Ammon's horn (tissue), 1 donor: Measurements from ENCODE around the gene BBS9.
"Not testable (repeated sequence)": the region's sequence is repeated elsewhere in the genome, so short reads cannot be mapped to it uniquely, and the experiment has no call there.

Source experiments
- DNase-seq: peaks from one replicate; pipeline ENCODE4 v3.0.0-alpha.2; 2016; ENCODE audit warnings: low spot score

Gene BBS9

DNA sequence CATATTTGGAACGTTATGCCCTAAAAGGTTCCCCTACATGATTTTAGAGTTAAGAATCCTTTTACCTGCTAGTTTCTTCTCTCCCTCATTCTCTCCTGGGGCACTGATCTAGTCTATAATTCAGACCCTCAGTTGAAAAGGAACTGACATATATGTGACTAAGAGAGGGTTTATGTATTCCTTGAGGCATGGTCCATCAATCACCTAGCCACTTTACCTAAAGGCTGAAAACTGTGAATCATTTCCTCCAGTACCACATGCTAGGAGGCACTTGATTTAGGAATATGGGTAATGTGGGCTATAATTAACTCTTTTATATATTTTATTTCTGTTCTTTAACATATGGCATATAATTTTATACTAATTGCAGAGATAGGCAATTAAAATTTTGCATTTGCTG, 303.5 kb downstream of the BBS9 start:
- no peak for DNase-seq

DNA sequence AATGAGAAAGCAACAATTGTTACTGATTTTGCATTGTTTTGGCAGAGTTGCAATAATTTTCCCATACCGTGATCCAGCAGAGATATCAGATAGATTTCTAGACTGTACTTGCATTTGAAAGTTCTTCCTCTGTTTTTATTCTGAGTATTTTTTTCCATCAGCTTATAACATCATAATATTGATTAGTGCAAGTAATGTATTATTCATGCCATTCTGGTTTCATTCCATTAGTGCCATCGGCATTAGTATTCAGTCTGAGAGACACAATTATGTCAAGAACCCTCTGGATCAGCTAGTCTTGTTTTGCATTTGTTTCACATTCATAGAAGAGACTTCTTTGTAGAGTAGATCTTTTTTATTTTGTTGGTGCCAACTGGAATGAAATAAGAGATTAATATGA, 304.0 kb downstream of the BBS9 start:
- no peak for DNase-seq

DNA sequence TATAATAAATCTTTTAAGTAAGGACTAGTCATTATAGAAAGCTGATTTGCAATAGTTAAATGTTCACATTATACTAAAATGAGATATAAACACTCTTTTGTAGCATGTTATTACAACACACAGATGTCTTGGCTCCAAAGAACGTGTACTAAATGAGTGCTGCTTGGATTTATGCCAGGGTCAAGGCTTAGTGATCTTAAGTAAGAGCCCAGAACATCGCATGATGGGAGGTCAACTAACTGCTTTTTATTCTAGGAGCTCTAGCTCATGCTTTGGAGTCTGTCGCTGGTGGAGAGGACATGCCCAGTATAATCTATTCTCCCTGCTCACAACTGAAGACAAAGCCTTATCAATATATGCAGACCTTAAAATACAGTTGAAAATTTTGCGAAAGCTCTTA, 315.1 kb downstream of the BBS9 start:
- DNase-seq: no peak

DNA sequence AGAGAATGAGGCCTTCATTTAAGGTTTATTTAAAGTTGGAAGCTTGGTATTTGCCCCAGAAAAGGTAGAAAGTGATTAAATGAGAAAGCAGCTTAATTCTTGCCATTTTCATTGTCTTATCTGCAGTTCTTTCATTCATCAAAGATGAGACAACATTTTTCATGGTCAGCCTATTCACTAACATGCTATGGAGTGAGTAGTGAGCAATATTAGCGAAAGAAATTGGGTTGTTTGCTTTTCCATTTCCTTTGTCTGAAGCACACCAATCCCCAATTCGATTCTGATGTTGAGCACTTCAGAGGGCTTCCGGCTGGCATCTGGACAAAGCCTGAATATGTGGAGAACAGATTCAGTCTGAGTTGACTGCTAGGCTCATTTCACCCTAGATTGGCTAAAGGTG, 317.2 kb downstream of the BBS9 start:
- DNase-seq: no peak

DNA sequence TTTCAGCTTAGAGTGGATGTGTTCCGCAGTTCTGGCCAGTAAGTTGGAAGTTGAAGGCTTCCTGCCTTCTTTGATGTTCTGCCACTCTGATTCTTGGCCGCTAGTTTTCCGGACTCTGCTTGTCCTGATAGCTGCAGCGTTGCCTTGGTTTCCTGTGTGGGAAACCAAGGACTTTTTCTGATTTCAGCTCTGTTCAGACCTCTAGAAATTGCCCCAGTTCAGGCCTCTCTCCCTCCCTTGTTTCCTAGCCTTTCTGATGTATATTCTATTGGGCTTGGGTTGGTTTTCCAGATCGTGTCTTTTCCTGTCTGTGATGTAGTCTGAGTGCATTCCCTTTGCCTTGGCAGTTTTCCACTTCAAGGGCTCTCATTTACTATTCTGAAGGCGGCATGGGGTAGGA, 318.7 kb downstream of the BBS9 start:
- peak; percentile 38 for DNase-seq

DNA sequence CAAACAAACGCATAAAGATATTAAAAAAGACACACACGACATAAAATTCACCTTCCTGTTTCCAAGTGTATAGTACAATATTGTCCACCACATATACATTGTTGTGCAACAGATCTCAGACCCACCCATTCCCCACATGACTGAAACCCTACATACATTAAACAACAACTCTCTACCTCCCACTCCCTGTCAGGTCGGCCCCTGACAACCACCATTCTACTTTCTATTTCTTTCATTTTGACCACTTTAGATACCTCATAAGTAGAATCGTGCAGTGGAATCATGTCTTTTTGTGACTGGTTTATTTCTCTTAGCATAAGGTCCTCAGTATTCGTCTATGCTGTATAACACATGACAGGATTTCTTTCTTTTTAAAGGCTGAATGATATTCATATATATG, 320.5 kb downstream of the BBS9 start:
- no peak for DNase-seq

DNA sequence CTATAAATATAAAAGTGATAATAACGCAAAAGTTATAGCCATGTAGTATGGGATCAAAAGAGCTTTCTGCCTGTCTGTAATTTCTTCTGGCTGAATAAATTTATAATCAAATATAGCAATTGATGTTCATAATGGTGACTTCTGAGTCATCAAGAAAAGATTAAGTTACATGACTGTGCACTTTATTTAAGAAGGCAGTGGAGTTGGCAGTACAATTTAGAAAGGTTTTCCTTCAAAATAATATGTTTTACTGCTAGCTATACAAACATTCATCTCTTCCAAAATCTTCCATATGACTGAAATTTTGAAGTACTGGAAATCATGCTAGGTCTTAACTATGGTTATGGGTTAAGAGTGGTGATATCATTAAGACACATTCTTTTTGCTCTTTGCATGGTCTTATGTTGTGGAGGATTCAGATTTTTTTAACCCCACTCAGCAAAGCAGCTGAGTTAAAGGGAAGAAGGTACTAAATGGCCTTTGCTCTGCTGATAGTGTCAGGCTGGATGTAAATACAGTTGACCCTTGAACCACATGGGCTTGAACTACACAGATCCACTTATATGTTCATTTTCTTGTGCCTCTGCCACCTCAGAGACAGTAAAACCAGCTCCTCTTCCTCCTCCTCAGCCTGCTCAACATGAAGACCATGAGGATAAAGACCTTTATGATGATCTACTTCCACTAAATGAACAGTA, 323.6 kb downstream of the BBS9 start:
- DNase-seq: no peak

DNA sequence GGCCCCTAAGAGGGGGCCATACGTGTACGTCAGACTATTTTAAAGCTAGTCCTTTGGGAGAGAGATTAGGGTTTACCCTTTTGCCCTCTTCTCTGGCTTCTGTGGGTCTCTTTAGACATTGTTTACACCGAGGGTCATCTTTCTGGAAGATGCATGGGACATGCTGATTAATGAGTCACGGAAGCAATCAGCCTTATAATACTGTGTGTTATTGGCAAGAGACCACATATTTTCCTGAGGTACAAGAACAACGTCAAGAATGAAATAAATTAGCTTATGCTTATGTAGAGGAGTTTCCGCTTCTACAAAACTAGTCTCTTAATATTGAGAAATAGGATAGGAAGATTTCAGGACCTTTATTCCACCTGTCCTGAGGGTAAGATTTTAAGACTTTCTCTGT, 327.7 kb downstream of the BBS9 start:
- no peak for DNase-seq

DNA sequence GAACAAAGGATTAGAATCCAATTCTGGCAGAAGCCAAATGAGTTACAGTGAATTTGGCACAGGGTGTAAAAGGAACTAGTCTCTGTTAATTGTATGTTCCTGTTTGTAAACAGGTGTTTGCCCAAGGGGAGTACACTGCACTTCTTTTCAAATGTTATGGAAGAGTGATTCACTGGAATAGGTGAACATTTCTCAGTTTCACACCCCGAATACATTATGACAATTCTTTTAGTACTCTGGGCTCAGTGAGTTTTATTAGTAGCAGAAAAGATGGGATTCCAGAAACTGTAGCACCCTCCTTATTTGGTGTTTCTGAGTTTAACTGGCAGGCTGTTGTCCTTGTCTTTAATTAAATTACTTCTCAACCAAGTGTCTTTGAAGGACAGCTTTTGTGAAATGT, 329.2 kb downstream of the BBS9 start:
- DNase-seq: no peak

DNA sequence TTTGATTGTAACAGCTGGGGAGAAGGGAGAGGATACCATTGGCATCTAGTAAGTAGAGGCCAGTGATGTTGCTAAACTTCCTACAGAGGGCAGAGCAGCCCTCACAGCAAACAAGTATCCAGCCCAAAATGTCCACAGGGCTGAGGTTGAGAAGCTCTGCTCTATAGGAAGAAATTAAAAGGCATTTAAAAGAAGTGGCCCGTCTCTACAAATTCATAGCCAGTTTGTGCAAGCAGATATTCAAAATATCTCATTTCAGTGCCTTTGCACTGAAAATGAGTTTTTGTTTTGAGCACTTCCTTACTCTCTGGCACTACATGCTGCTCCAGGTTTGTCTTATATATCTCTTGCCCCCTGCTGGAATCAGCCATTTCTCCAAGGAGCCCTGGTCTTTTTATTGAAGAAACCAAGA, 330.0 kb downstream of the BBS9 start:
- DNase-seq: peak; percentile 47

DNA sequence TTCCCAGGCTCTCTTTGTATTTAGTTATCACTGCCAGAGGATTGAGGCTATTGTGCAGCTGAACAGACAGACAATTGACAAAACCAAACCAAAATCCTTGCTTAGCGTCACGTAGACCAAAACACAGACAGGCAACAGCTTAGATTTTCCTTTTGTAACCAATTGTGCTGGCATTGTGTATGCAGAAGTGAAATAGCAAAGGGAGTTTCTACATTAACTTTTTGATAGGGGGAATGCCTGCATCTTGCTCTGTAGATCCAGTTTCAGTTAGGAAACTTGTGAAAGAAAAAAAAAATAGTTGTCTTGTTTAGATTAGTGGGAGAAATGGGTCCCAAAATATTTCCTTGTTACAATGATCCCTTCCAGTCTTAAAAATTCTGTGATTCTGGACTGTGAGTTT, 333.8 kb downstream of the BBS9 start:
- no peak for DNase-seq

DNA sequence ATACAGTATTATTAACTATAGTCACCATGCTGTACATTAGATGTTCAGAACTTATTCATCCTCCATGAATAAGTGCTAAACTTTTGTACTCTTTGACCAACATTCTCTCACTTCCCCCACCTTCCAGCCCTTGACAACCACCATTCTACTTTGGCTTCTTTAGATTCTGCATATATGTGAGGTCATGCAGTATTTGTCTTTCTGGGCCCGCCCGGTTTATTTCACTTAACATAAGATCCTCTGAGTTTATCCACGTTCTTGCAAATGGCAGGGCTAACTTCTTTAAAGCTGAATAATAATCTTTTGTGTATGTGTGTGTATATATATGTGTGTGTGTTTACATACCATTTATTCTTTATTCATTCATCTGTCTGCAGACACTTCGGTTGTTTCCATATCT, 336.8 kb downstream of the BBS9 start:
- no peak for DNase-seq

DNA sequence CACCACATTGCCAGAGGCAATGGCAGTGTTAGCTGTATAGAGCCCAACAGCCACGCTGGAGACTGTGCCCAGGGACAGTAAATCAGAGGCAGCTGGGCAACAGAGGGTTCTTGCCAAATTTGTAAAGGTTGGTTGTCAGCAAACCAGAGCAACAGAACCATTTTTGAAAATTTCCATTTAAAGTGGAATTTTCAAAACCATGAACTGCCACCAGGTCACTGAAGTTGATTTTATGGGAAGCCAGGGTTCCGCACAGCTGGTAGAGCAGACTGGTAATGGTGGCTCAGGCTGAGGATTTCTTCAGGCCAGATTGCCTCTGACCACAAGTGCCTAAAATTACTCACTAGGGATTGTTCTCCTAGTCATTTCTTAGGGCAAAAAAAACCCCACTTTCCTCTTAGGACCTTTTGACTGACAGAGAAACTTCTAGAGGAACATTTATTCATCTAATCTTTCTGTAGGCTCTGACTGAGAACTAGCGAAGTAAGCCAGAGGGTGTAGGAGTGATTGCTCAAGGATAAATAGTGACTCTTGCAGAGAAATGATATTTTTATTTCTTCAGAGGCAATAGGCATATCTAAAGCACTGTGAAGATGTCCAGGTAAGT, 342.4 kb downstream of the BBS9 start:
- no peak for DNase-seq

DNA sequence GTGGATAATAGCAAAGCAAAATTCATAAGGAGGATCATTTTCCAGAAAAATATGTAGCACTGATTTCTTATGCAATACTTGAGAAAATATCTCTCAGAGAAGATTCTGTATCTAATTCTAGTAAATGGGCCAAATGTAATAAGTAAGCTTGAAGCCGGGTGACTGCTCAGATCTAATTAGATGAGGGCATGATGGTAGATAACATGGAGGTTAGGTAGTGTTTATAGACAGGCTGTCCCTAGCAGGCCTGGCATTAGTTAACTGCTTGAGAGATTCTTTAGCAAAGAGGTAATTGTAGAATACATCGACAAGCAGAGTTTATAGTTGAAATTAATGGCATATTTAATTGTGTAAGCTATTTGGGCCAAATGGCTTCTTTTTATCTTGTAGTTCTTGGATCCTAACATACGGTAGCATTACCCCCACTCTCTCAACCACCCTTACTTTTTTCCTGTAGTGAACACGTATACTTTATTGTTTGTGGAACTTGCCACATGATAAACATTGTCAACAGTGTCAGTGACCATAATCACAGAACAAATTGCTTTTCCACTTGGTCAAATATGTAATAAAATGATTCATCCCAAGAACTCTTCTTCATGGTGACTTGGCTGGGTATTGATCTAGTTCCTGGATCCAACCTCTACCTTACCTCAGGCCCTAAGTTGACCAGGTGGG, 343.1 kb downstream of the BBS9 start:
- no peak for DNase-seq

DNA sequence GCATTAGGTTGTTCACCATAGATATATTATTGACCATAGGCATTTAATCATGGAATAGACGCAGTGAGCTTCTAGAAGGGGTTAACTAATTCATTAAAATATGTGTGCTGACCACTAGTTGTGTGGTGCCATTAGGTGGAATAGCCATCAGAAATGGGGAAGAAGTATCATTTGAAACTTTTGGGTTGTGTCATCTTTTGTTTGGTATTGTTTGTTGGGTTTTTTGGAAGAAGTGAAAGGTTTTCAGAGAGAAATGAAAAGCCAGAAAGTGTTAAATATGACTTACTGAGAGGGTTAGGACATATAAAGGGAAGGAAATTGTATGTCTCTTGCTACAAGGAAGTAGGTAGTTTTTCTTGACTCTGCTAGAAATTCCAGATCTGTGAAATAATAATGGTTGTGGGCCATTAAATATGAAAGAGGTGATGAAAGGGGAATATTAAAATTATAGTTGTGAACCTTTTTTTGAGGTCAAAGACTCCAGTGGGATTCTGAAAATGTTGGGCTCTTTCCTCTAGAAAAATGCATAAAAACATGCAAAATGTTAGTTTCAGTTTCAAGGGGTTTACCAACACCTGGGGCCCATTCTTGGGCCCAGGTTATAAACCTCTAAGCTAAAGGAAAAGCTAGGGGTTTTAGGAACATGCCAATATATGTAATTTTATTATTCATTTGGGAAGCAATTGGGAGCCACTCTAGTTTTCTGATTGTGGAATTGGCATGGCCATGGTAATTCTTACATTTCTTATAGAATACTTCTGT, 348.5 kb downstream of the BBS9 start:
- DNase-seq: no peak

DNA sequence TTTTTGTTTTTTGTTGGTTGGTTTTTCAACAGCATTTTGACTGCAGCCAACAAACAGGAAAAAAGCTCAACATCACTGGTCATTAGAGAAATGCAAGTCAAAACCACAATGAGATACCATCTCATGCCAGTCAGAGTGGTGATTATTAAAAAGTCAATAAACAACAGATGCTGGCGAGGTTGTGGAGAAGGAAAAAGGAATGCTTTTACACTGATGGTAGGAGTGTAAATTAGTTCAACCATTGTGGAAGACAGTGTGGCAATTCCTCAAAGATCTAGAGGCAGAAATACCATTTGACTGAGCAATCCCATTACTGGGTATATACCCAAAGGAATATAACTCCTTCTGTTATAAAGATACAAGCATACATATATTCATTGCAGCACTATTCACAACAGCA, 355.1 kb downstream of the BBS9 start:
- not testable (repeated sequence) for DNase-seq

DNA sequence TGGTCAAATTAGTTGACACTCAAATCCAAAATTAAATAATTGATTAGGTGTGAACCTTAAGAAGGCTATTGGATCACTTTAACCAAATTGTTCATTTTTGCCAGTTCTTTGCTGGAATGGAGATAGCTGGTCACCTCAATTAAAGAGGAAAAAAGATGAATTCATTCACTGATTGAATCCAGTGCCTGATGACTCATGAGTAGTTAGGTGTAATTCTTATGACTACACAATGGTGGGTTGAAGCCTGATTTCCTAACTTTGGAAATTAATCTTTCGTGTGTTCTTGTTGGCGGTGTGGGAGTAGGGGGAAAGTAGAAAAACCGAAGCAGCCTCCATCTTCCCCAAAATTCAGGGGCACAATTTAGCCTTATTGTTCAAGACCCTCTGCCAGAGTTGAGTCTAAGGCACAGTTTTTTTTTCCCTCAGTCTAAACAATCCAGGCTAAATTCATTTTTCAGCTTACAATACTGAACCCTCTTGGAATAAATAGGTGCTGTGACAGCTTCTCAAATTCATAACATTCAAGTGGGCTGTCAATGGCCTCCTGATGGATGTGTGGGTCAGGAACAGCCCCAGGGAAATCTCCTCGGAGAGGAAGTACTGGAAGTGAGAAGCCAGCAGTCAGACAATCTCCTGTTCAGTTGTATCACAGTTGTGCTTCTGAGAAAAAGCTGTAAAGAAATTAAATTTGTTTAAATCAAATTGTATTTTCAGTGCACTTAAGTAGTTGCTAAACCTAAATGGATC, 356.6 kb downstream of the BBS9 start:
- DNase-seq: no peak

DNA sequence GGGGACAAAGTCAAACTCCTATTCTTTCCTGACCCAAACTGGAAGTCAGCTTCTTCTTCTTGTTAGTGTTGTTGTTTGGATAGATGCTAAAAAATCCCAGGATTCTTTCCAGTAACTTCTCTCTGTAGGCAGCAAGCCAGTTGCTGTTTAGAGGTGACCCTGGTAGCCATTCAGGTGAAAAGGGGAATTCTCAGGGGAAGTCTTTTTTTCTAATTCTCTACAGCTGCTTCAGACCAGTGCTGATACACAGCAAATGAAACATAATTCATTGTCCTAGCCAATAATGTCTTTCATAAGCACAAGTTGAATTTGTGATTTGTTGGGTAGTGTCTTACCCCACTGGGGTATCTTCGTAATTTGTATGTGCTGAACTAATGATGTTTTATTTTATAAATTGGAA, 357.3 kb downstream of the BBS9 start:
- DNase-seq: no peak

DNA sequence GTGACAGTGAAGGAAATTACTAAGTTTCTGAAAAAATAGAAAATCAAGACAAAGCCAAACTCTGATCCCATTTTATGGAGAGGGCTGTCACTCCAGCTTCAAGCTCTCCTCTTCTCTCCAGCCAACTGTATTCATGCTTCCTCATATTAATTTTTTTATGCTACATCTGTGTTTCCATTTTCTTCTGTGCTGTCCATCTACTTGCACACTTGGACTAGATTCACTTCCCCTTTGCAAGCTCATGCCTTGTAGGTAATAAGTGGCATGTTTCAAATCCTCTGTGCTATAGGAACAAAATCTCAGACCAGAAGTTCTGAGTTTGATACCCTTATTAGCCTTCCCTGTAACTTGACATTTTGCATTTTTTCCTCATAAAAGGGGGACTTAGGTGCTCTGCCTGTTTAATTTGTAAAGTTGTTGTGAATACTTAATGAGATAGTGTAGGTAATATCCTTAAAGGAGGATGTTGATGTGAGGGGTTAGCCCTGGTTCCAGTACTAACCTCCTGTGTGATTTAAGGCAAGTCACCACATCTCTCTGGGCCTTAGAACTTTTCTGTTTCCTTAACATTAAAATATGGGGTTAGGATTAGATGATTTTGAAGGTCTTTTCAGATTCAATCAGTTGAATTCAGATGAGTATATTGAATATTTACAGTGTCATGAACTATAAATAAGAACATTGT, 358.8 kb downstream of the BBS9 start:
- no peak for DNase-seq

DNA sequence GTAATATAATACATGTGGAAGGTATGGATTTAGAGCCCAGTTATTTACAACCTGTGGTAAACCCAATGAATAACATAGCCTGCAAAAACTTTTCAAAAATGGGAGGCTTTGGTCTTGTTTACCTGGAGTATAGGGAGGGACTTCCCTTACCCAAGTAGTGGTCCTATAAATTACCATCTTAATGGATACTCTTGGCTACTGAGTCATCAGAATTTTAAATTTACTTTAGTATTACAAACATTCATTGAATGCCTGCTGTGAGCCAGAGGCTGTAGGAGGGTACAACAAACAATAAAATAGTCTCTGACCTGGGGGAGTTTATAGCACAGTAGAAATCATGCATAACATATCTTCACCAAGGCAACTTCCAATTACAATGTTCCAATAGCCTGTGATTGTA, 365.1 kb downstream of the BBS9 start:
- no peak for DNase-seq

DNA sequence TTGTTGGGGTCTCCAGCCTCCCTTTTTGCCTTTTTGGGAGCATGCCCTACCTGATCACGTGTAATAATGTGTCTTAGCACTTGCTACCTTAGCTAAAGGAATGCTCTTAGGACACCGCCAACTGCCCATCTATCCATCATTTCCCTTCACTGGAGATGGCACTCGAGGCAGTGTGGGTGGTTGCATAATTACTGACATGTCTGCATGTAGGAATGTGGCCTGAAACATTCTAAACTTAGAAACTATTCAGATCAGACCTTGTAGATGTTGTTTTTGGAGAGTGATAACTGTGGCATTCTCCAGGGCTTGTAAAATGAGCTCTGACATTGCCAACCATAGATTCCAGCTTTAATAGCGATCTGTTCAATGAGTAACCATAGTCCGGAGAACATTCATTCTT, 365.8 kb downstream of the BBS9 start:
- peak; percentile 4 for DNase-seq

DNA sequence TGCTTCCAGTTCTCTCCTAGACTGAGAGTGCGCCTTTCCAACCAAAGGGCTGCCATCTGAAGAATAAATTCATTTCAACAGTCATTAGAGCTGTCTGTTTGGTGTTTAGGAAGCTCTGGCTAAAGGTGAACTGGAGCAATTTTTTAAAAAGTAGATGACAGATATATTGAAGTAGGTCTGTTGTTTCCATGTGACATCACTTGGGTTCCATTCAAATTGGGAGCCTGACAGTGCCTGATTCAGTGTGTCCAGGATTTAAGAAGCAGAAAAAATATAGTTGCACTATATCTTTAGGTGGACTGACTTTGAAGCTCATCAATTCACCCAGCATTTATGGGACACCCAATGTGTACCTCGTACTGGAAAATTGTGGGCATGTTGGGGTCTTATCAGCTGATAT, 367.7 kb downstream of the BBS9 start:
- DNase-seq: no peak
